Measurements from ENCODE around the gene NDOR1.

Gene NDOR1

GRCh38 chr9:137167747-137168572, 37.5 kb upstream of the NDOR1 start:
- no peak for DNase-seq

GRCh38 chr9:137168573-137168903, 37.0 kb upstream of the NDOR1 start:
- no peak for DNase-seq

GRCh38 chr9:137168904-137169856, 36.3 kb upstream of the NDOR1 start:
- no peak for DNase-seq

- no peak for DNase-seq
Observed at GRCh38 chr9:137169896-137170358, 35.6 kb upstream of the NDOR1 start, which contains the start of gene LRRC26. LRRC26 (minus strand) TSS chr9:137170051; CDS start chr9:137169943, 108 bp downstream.

GRCh38 chr9:137170486-137171148, 34.9 kb upstream of the NDOR1 start:
- DNase-seq = no peak

GRCh38 chr9:137171149-137171900, 34.2 kb upstream of the NDOR1 start:
- no peak for DNase-seq

- DNase-seq = no peak
Observed at GRCh38 chr9:137172901-137173795, 32.4 kb upstream of the NDOR1 start.

- no peak for DNase-seq
Observed at GRCh38 chr9:137173796-137174664, 31.5 kb upstream of the NDOR1 start.

GRCh38 chr9:137174722-137175293, 30.7 kb upstream of the NDOR1 start:
- DNase-seq = no peak

- DNase-seq = no peak
Observed at GRCh38 chr9:137175345-137175961, 30.0 kb upstream of the NDOR1 start.

GRCh38 chr9:137176302-137177182, 29.0 kb upstream of the NDOR1 start:
- DNase-seq = no peak

- no peak for DNase-seq
Observed at GRCh38 chr9:137178201-137178938, 27.1 kb upstream of the NDOR1 start.

- DNase-seq = no peak
Observed at GRCh38 chr9:137178939-137179630, 26.4 kb upstream of the NDOR1 start.

- no peak for DNase-seq
Observed at GRCh38 chr9:137179761-137180160, 25.7 kb upstream of the NDOR1 start.

- no peak for DNase-seq
Observed at GRCh38 chr9:137180491-137180890, 25.0 kb upstream of the NDOR1 start.

GRCh38 chr9:137181680-137182079, 23.8 kb upstream of the NDOR1 start:
- no peak for DNase-seq

- DNase-seq = no peak
Observed at GRCh38 chr9:137182836-137183235, 22.7 kb upstream of the NDOR1 start.
